WI38 (cell line): ENCODE data around the gene C18orf32.

Experiments
- H3K4me3 ChIP-seq: 2 replicates; pipeline ENCODE4 v1.5.1; 2011; ENCODE audit warnings: low read depth, mild to moderate bottlenecking, control low read depth, low read length
- CTCF ChIP-seq: IDR thresholded peaks from 2 replicates; pipeline ENCODE4 v1.5.1; 2012; ENCODE audit warnings: low read depth, mild to moderate bottlenecking, control low read depth, low read length

C18orf32 gene

GRCh38 chr18:49486953-49487710 lies at the start of gene C18orf32:
C18orf32 (minus strand) TSS chr18:49487234; CDS start chr18:49483748, 3,486 bp downstream.
- TF ChIP-seq CTCF = no peak
- H3K4me3 ChIP-seq = peak within 1 kb of the TSS; percentile 88

- no peak overlapping the region for H3K4me3 ChIP-seq
- no peak for TF ChIP-seq CTCF
Measured at GRCh38 chr18:49534846-49535601, 48.0 kb upstream of the C18orf32 start.

GRCh38 chr18:49531678-49532153 lies 44.7 kb upstream of the C18orf32 start:
- TF ChIP-seq CTCF = no peak

GRCh38 chr18:49529596-49529995 lies 42.6 kb upstream of the C18orf32 start:
- no peak for TF ChIP-seq CTCF
- no peak overlapping the region for H3K4me3 ChIP-seq

More at GRCh38 chr18:49531678-49532153, 44.7 kb upstream of the C18orf32 start:
- no peak overlapping the region for H3K4me3 ChIP-seq

- H3K4me3 ChIP-seq = no peak overlapping the region
- TF ChIP-seq CTCF = no peak
Measured at GRCh38 chr18:49527631-49528327, 40.7 kb upstream of the C18orf32 start.

GRCh38 chr18:49525981-49526380 lies 38.9 kb upstream of the C18orf32 start:
- H3K4me3 ChIP-seq = no peak overlapping the region
- no peak for TF ChIP-seq CTCF
